GM12878 (cell line): ENCODE data around the gene PDCD1LG2. TPM values are rescaled to one million over a fixed set of nuclear protein-coding genes. Genes with fewer than 3 reads are reported as not detected.

Source experiments
- CEBPB ChIP-seq, 2 experiments: fragments of 150-350 bp in 1 of 2; IDR thresholded peaks; 2 replicates each; pipeline ENCODE4 v1.6.1; 2012 to 2014; ENCODE audit warnings: low read depth in 2 of 2, low read length in 2 of 2, borderline replicate concordance in 1 of 2, inconsistent platforms in 1 of 2
- EP300 ChIP-seq, 2 experiments: fragments of 150-350 bp in 1 of 2; IDR thresholded peaks; 2 replicates each; pipeline ENCODE4 v1.6.1; 2011 to 2012; ENCODE audit warnings: low read depth in 2 of 2, low read length in 2 of 2, borderline replicate concordance in 1 of 2, improper control_type of control experiment in 1 of 2, inconsistent platforms in 1 of 2; ENCODE audit not compliant: control insufficient read depth in 1 of 2
- SIN3A ChIP-seq: IDR thresholded peaks from 2 replicates; pipeline ENCODE4 v1.6.1; 2012; ENCODE audit warnings: low read depth, low read length, improper control_type of control experiment
- SMARCA5 ChIP-seq: fragments of 450-650 bp; IDR thresholded peaks from 2 replicates; pipeline ENCODE4 v1.6.1; 2017; ENCODE audit warnings: mild to moderate bottlenecking
- TBL1XR1 ChIP-seq: IDR thresholded peaks from 2 replicates; pipeline ENCODE4 v1.6.1; 2012; ENCODE audit warnings: low read depth, low read length, improper control_type of control experiment
- ZBTB11 ChIP-seq: fragments of 450-650 bp; formaldehyde crosslinking; IDR thresholded peaks from 2 replicates; pipeline ENCODE4 v1.5.0; 2022; ENCODE audit warnings: mild to moderate bottlenecking, missing genetic modification characterization
- ZNF217 ChIP-seq: fragments of 450-650 bp; IDR thresholded peaks from 2 replicates; pipeline ENCODE4 v1.6.1; 2017; ENCODE audit warnings: antibody characterized with exemption, mild to moderate bottlenecking
- polyA plus RNA-seq, 11 experiments: library from polyadenylated mRNA; depleted of rRNA in 4 of 11; unstranded in 6 of 11; stranded (reverse) in 5 of 11; fragments of >200 nt; fragmentation: Nextera tagmentation in 4 of 11; fragmentation: Illumina TruSeq in 1 of 11; extraction: Ambion mirVana in 4 of 11; extraction: Trizol in 1 of 11; gene quantifications; 1 replicate in 1 of 11; 2 replicates in 10 of 11; pipeline versions ENCODE4 v1.2.1 to v1.2.3, GENCODE V29; 2011 to 2016; ENCODE audit warnings: inconsistent platforms in 2 of 11, missing spikeins in 2 of 11, low read depth in 1 of 11
- total RNA-seq, 4 experiments: library from RNA; depleted of rRNA in 3 of 4; stranded (reverse); fragments of >200 nt in 3 of 4; fragmentation: Illumina TruSeq in 1 of 4; extraction: Trizol in 1 of 4; gene quantifications; 2 replicates each; pipeline versions ENCODE4 v1.2.1 to v1.2.3, GENCODE V29; 2013 to 2021
- TF ChIP-seq, protein P1 (sequence below), 3 experiments: IDR thresholded peaks in 2 of 3; conservative IDR thresholded peaks in 1 of 3; 2 replicates each; pipeline ENCODE4 v1.5.1; 2011; ENCODE audit warnings: low read depth in 3 of 3, low read length in 3 of 3, mild to moderate bottlenecking in 3 of 3, control low read depth in 2 of 3, moderate library complexity in 2 of 3, inconsistent platforms in 1 of 3, mixed read lengths in 1 of 3; ENCODE audit not compliant: control insufficient read depth in 2 of 3, insufficient read depth in 1 of 3; ENCODE audit errors: extremely low read depth in 1 of 3

Gene PDCD1LG2
- total and polyA plus RNA-seq, 10 of the 15 experiments (the other 5 are each of a cell fraction or from before 2014, with no cell fraction given) = 1.5 to 37.3 (median 3.0) TPM

DNA sequence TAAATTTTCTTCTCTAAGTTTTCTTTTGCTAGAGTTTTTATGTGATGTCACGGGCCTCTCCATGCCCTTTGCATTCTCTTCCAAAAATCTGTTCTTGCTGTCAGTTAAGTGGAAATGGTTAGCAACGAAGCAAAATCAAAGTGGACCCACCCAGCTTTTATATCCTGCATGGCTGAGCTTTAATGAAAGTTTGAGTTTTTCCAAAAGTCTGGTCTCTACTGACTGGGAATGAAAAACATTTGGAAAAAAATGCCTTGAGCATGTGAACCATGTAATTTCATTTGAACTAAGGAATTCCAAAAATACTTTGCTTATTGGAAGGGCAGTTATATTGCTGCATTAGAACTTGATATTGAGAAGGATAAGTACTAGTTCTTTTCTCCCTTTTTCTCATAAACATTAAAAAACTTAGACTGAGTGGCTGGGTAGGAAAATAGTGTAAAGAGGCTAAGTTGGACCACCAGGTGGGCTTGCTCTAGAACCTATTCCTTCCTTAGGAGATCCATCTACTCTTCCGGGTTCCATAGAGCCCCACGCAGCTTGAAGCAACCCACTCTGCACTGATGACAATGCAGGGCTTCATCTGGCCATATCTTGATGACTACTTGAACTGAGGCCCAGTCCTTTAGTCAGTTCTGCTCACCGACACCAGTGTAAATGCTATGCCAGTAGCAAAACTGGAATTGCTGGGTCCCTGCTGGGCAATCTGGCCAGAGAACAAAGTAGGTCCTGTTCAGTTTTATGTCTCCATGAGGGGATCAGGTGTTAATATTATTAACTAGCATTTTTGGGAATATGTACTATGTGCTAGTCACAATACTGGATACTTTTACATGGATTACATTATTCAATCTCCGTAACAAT is 101.2 kb downstream of the PDCD1LG2 start (continued):
- no peak for TF ChIP-seq EP300 (IDR thresholded peaks at IDR 0.05; ENCODE audit: borderline replicate concordance in 1 of 2, control insufficient read depth in 1 of 2, low read depth in 2 of 2, low read length in 2 of 2)
- no peak for TF ChIP-seq TBL1XR1
- TF ChIP-seq SIN3A = no peak
- TF ChIP-seq CEBPB (IDR thresholded peaks at IDR 0.05; ENCODE audit: borderline replicate concordance in 1 of 2, low read depth in 2 of 2, low read length in 2 of 2) = no peak
- TF ChIP-seq, protein P1, sequence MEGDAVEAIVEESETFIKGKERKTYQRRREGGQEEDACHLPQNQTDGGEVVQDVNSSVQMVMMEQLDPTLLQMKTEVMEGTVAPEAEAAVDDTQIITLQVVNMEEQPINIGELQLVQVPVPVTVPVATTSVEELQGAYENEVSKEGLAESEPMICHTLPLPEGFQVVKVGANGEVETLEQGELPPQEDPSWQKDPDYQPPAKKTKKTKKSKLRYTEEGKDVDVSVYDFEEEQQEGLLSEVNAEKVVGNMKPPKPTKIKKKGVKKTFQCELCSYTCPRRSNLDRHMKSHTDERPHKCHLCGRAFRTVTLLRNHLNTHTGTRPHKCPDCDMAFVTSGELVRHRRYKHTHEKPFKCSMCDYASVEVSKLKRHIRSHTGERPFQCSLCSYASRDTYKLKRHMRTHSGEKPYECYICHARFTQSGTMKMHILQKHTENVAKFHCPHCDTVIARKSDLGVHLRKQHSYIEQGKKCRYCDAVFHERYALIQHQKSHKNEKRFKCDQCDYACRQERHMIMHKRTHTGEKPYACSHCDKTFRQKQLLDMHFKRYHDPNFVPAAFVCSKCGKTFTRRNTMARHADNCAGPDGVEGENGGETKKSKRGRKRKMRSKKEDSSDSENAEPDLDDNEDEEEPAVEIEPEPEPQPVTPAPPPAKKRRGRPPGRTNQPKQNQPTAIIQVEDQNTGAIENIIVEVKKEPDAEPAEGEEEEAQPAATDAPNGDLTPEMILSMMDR (IDR thresholded peaks at IDR 0.05 in 2 of 3, conservative IDR thresholded peaks at IDR 0.05 in 1 of 3; ENCODE audit: control insufficient read depth in 2 of 3, extremely low read depth in 1 of 3, insufficient read depth in 1 of 3, low read depth in 3 of 3, low read length in 3 of 3) = no peak
- TF ChIP-seq ZBTB11 = no peak
- TF ChIP-seq SMARCA5 = no peak
- TF ChIP-seq ZNF217 = no peak
